HUES64 (cell line): ENCODE results near the gene SCD5.

Experiments used
- H3K27ac ChIP-seq: 2 replicates; pipeline ENCODE4 v1.7.0; 2013; ENCODE audit warnings: low read depth, low read length, inconsistent platforms
- H3K27me3 ChIP-seq: 2 replicates; pipeline ENCODE4 v1.6.1; 2013; ENCODE audit warnings: mild to moderate bottlenecking, low read length; ENCODE audit not compliant: insufficient read depth
- H3K36me3 ChIP-seq: 2 replicates; pipeline ENCODE4 v1.6.1; 2013; ENCODE audit warnings: mild to moderate bottlenecking, low read length; ENCODE audit not compliant: insufficient read depth
- H3K4me1 ChIP-seq: 2 replicates; pipeline ENCODE4 v1.6.1; 2013; ENCODE audit warnings: mild to moderate bottlenecking, low read length, moderate library complexity; ENCODE audit not compliant: insufficient read depth
- H3K4me3 ChIP-seq: 2 replicates; pipeline ENCODE4 v1.5.1; 2013; ENCODE audit warnings: mild to moderate bottlenecking, low read length, moderate library complexity
- H3K9ac ChIP-seq: 2 replicates; pipeline ENCODE4 v1.6.1; 2013; ENCODE audit warnings: mild to moderate bottlenecking, low read depth, low read length
- H3K9me3 ChIP-seq: 2 replicates; pipeline ENCODE4 v1.6.1; 2013; ENCODE audit warnings: low read depth, low read length; ENCODE audit not compliant: insufficient read depth
- WGBS: fragments of 150-250, 120-280 bp; methylation state at CpG from one replicate; pipeline ENCODE4 v1.1.7; 2013; ENCODE audit warnings: missing lambda C conversion rate; 5-methylcytosine and 5-hydroxymethylcytosine counted together

SCD5 gene

GRCh38 chr4:82643994-82644733 lies 154.4 kb downstream of the SCD5 start:
- H3K27me3 ChIP-seq: no peaks in the 10 kb centered on the region
- WGBS: 89% methylated on average over 5 of the region's 5 CpGs

GRCh38 chr4:82642331-82642730 lies 156.3 kb downstream of the SCD5 start:
- 88% methylated on average over 7 of the region's 7 CpGs for WGBS

More at GRCh38 chr4:82643994-82644733, 154.4 kb downstream of the SCD5 start:
- Histone ChIP-seq H3K27ac (no peak overlapping the region), H3K36me3 (no peaks in the 10 kb centered on the region), H3K4me3 (no peak overlapping the region), H3K9ac (no peak overlapping the region), H3K9me3 (no peaks in the 10 kb centered on the region), H3K4me1 (no peaks in the 10 kb centered on the region)

GRCh38 chr4:82640540-82640939 lies 158.1 kb downstream of the SCD5 start:
- Histone ChIP-seq H3K4me1 (no peaks in the 10 kb centered on the region), H3K27ac (no peak overlapping the region), H3K4me3 (no peak overlapping the region), H3K9ac (no peak overlapping the region), H3K36me3 (no peaks in the 10 kb centered on the region), H3K27me3 (no peaks in the 10 kb centered on the region), H3K9me3 (no peaks in the 10 kb centered on the region)
- 88% methylated on average over 2 of the region's 5 CpGs for WGBS

More at GRCh38 chr4:82642331-82642730, 156.3 kb downstream of the SCD5 start:
- no peak overlapping the region for H3K9ac ChIP-seq
- no peaks in the 10 kb centered on the region for H3K36me3 ChIP-seq
- H3K4me3 ChIP-seq: no peak overlapping the region
- no peak overlapping the region for H3K27ac ChIP-seq
- H3K9me3 ChIP-seq: no peaks in the 10 kb centered on the region
- H3K27me3 ChIP-seq: no peaks in the 10 kb centered on the region
- no peaks in the 10 kb centered on the region for H3K4me1 ChIP-seq

- H3K4me3 ChIP-seq: no peak overlapping the region
- no peak overlapping the region for H3K9ac ChIP-seq
- no peaks in the 10 kb centered on the region for H3K27me3 ChIP-seq
- no peak overlapping the region for H3K27ac ChIP-seq
- WGBS: 90% methylated on average over 8 of the region's 8 CpGs
- no peaks in the 10 kb centered on the region for H3K36me3 ChIP-seq
- H3K9me3 ChIP-seq: no peaks in the 10 kb centered on the region
- H3K4me1 ChIP-seq: no peaks in the 10 kb centered on the region
These were observed 158.6 kb downstream of the SCD5 start for GRCh38 chr4:82639971-82640370.

GRCh38 chr4:82638479-82638878 lies 160.1 kb downstream of the SCD5 start:
- H3K27me3 ChIP-seq: no peaks in the 10 kb centered on the region
- 75% methylated on average over 2 of the region's 2 CpGs for WGBS
- H3K27ac ChIP-seq: no peak overlapping the region
- no peak overlapping the region for H3K4me3 ChIP-seq
- no peaks in the 10 kb centered on the region for H3K36me3 ChIP-seq
- H3K9me3 ChIP-seq: no peaks in the 10 kb centered on the region
- no peak overlapping the region for H3K9ac ChIP-seq
- no peaks in the 10 kb centered on the region for H3K4me1 ChIP-seq

GRCh38 chr4:82630079-82630478 lies 168.5 kb downstream of the SCD5 start:
- Histone ChIP-seq H3K4me1 (peaks cover 12% of the 10 kb centered on the region; the same call in 1 of the 2 replicates), H3K9me3 (no peaks in the 10 kb centered on the region), H3K27ac (no peak overlapping the region), H3K4me3 (no peak overlapping the region), H3K9ac (no peak overlapping the region), H3K27me3 (no peaks in the 10 kb centered on the region), H3K36me3 (no peaks in the 10 kb centered on the region)
- 66% methylated on average over 1 of the region's 1 CpG for WGBS

GRCh38 chr4:82629238-82630000 lies 169.2 kb downstream of the SCD5 start:
- no peaks in the 10 kb centered on the region for H3K9me3 ChIP-seq
- H3K27me3 ChIP-seq: no peaks in the 10 kb centered on the region
- 91% methylated on average over 2 of the region's 2 CpGs for WGBS
- H3K36me3 ChIP-seq: no peaks in the 10 kb centered on the region
- no peak overlapping the region for H3K9ac ChIP-seq
- no peak overlapping the region for H3K4me3 ChIP-seq
- no peak overlapping the region for H3K27ac ChIP-seq
- H3K4me1 ChIP-seq: peaks cover 12% of the 10 kb centered on the region; the same call in 1 of the 2 replicates

GRCh38 chr4:82626251-82626868 lies 172.2 kb downstream of the SCD5 start:
- 84% methylated on average over 9 of the region's 9 CpGs for WGBS
- no peaks in the 10 kb centered on the region for H3K36me3 ChIP-seq
- no peak overlapping the region for H3K27ac ChIP-seq
- H3K4me3 ChIP-seq: no peak overlapping the region
- no peaks in the 10 kb centered on the region for H3K27me3 ChIP-seq
- peaks cover 12% of the 10 kb centered on the region; the same call in 1 of the 2 replicates for H3K4me1 ChIP-seq
- H3K9me3 ChIP-seq: no peaks in the 10 kb centered on the region
- no peak overlapping the region for H3K9ac ChIP-seq

- Histone ChIP-seq H3K4me3 (no peak overlapping the region), H3K9ac (no peak overlapping the region), H3K9me3 (no peaks in the 10 kb centered on the region), H3K27ac (no peak overlapping the region), H3K36me3 (no peaks in the 10 kb centered on the region), H3K27me3 (no peaks in the 10 kb centered on the region), H3K4me1 (peaks cover 6% of the 10 kb centered on the region; the same call in 1 of the 2 replicates)
- 81% methylated on average over 4 of the region's 4 CpGs for WGBS
These were observed 173.8 kb downstream of the SCD5 start for GRCh38 chr4:82624819-82625218.

GRCh38 chr4:82623121-82623683 lies 175.4 kb downstream of the SCD5 start:
- Histone ChIP-seq H3K4me1 (no peaks in the 10 kb centered on the region), H3K4me3 (no peak overlapping the region), H3K36me3 (no peaks in the 10 kb centered on the region), H3K9me3 (no peaks in the 10 kb centered on the region), H3K9ac (no peak overlapping the region), H3K27ac (no peak overlapping the region), H3K27me3 (no peaks in the 10 kb centered on the region)
- WGBS: 100% methylated on average over 3 of the region's 4 CpGs

- Histone ChIP-seq H3K36me3 (no peaks in the 10 kb centered on the region), H3K27ac (no peak overlapping the region), H3K4me3 (no peak overlapping the region), H3K27me3 (no peaks in the 10 kb centered on the region), H3K4me1 (no peaks in the 10 kb centered on the region), H3K9me3 (no peaks in the 10 kb centered on the region), H3K9ac (no peak overlapping the region)
- WGBS: 66% methylated on average over 3 of the region's 3 CpGs
These were observed 177.3 kb downstream of the SCD5 start for GRCh38 chr4:82621251-82621650.
